Measurements from ENCODE around the gene MRPS18A. TPM values are rescaled to one million over a fixed set of nuclear protein-coding genes. Genes with fewer than 3 reads are reported as not detected.

The MRPS18A gene
- total RNA-seq, 1 donor from 2014 or later = 31.9 TPM

DNA sequence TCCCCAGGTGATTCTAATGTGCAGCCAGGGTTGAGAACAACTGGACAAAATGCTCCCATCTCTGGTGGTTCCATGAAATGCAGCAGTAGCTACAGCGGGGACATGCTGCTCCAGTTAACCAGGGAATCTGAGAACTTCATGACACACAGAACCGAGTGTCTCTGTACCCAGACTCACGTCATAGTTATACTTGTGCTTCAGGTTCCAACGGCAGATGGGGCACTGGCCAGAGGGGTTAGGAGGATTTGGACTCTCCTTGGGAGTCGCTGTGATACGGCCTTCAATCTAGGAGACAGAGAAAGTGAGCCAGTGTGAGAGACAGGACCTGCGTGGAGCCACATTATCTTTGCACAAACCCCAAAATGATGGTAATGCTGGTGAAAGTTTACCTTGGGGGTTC is 9.2 kb downstream of the MRPS18A start:
- peaks cover 0 to 52% of the 10 kb centered on the region in 2 donors for H3K36me3 ChIP-seq
- no peak for DNase-seq (ENCODE audit: extremely low spot score in 2 of 2)
- H3K27ac ChIP-seq = no peak overlapping the region
- H3K4me3 ChIP-seq = no peak overlapping the region
- intact Hi-C loops (cut with DNase I) = no loop called here
- H3K9me3 ChIP-seq = no peaks in the 10 kb centered on the region
- H3K27me3 ChIP-seq = no peaks in the 10 kb centered on the region
- H3K4me1 ChIP-seq = peaks cover 18% of the 10 kb centered on the region
- TF ChIP-seq POLR2A (IDR thresholded peaks at IDR 0.05) (no peak), POLR2AphosphoS5 (IDR thresholded peaks at IDR 0.05; ENCODE audit: insufficient read depth in 1 of 2, low read depth in 1 of 2) (no peak)
- TF ChIP-seq, protein P1, sequence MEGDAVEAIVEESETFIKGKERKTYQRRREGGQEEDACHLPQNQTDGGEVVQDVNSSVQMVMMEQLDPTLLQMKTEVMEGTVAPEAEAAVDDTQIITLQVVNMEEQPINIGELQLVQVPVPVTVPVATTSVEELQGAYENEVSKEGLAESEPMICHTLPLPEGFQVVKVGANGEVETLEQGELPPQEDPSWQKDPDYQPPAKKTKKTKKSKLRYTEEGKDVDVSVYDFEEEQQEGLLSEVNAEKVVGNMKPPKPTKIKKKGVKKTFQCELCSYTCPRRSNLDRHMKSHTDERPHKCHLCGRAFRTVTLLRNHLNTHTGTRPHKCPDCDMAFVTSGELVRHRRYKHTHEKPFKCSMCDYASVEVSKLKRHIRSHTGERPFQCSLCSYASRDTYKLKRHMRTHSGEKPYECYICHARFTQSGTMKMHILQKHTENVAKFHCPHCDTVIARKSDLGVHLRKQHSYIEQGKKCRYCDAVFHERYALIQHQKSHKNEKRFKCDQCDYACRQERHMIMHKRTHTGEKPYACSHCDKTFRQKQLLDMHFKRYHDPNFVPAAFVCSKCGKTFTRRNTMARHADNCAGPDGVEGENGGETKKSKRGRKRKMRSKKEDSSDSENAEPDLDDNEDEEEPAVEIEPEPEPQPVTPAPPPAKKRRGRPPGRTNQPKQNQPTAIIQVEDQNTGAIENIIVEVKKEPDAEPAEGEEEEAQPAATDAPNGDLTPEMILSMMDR (IDR thresholded peaks at IDR 0.05) = no peak

DNA sequence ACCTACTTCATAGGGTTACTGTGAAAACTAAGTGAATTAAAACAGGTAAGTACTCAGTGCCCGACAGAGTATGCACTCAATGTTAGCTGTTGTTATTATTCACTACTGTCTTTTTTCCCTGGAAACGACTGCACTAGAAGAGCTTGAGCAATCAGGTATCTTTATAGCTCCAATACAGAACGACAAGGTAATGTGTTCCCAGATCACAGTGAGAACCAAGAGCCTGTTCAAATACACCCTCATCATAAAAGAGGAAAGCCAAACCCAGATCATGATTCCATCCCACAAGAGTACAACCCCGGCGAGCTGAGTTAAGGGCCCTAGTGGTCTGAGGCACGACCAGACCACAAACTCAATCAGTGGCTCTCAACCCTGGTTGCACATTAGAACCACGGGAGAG is 9.8 kb downstream of the MRPS18A start:
- Histone ChIP-seq H3K36me3 (peaks cover 0 to 55% of the 10 kb centered on the region in 2 donors), H3K27ac (no peak overlapping the region), H3K27me3 (no peaks in the 10 kb centered on the region), H3K9me3 (no peaks in the 10 kb centered on the region), H3K4me3 (no peak overlapping the region), H3K4me1 (peaks cover 16% of the 10 kb centered on the region)
- DNase-seq (ENCODE audit: extremely low spot score in 2 of 2) = no peak
- intact Hi-C loops (cut with DNase I) = no loop called here
- no peak for TF ChIP-seq POLR2A (IDR thresholded peaks at IDR 0.05)

DNA sequence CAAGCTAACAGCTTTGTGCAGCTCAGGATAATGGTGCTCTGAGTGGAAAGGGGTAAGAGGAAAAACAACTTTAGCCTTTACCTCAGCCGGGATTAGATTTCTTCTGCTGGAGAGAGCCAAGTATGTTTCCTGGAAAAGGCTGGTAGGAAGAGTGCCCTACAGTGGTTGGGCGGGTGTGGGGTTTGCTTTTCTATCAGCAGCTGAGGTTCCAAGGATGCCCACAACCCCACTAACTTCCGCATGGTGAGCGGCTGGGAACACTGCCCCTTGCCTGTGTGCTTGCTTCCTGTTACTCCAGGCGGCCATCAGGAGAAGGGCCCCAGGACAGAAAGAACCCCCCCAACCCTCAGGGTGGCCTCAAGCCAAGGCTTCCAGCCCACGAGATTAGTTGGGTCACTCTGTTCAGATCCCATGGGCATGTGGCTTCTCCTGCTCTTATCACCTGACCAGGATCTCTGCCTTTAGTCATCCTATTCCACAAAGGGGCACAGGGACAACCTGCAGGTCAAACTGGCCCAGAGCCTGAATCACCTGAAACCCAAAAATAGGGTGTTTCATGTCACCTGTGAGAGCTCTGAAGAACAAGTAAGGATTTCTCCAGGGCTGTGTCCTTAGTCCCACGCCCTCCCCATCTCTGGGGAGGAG is 10.5 kb downstream of the MRPS18A start:
- no peaks in the 10 kb centered on the region for H3K9me3 ChIP-seq
- H3K27me3 ChIP-seq = no peaks in the 10 kb centered on the region
- H3K36me3 ChIP-seq = peaks cover 0 to 55% of the 10 kb centered on the region in 2 donors
- intact Hi-C loops (cut with DNase I) = no loop called here
- peaks cover 9% of the 10 kb centered on the region for H3K4me1 ChIP-seq
- TF ChIP-seq POLR2A (IDR thresholded peaks at IDR 0.05) = no peak
- TF ChIP-seq, protein P1 (IDR thresholded peaks at IDR 0.05) = no peak
- TF ChIP-seq POLR2AphosphoS5 (IDR thresholded peaks at IDR 0.05; ENCODE audit: insufficient read depth in 1 of 2, low read depth in 1 of 2) = no peak
- H3K4me3 ChIP-seq = no peak overlapping the region
- DNase-seq (ENCODE audit: extremely low spot score in 2 of 2) = no peak
- H3K27ac ChIP-seq = no peak overlapping the region

DNA sequence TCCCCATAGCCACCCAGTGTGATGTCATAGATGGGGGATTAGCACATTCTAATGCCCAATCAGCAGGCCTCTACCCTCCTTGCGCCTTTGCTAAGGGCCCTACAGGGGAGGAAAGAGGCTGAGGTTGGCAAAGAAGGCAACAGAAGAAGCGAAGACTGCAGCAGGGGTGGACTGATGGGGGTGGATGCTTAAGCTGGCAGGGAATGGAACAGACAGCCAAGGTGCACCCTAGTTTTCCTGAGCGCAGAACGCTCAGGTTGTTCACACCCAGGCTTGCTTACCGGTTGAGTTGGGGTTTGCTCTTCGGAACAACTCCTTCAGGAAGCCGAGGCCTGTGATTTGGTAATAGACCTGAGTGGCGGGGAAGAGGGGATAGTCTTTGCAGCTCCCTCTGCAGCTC is 12.7 kb downstream of the MRPS18A start:
- no peak for DNase-seq (ENCODE audit: extremely low spot score in 2 of 2)
- Histone ChIP-seq H3K9me3 (no peaks in the 10 kb centered on the region), H3K27ac (no peak overlapping the region), H3K4me3 (no peak overlapping the region), H3K4me1 (peaks cover 10% of the 10 kb centered on the region), H3K36me3 (peaks cover 0 to 57% of the 10 kb centered on the region in 2 donors), H3K27me3 (no peaks in the 10 kb centered on the region)
- intact Hi-C loops (cut with DNase I) = no loop called here
- TF ChIP-seq, protein P1 (IDR thresholded peaks at IDR 0.05) = no peak
- TF ChIP-seq POLR2AphosphoS5 (IDR thresholded peaks at IDR 0.05; ENCODE audit: insufficient read depth in 1 of 2, low read depth in 1 of 2) (no peak), POLR2A (IDR thresholded peaks at IDR 0.05) (no peak)

DNA sequence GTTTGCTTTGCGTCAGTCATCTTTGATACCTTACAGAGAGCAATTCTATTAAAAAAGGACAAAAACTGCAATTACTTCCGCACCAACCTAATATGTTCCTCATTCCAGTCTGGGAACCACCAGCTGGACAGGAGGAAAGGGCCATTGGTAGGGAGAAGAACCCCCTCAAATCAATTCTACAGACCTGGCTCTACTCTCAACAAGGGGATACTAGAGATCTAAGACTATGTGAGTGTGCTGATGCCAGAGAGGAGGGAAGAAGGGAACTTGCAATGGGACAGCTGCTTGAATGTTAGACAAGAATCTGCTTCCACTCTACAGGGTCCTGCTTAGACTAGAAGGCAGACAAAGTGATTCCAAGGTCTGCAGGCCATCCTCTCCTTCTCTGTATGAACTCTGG is 13.3 kb downstream of the MRPS18A start:
- intact Hi-C loops (cut with DNase I) = no loop called here
- Histone ChIP-seq H3K27me3 (no peaks in the 10 kb centered on the region), H3K4me1 (peaks cover 17% of the 10 kb centered on the region), H3K27ac (no peak overlapping the region), H3K4me3 (no peak overlapping the region), H3K36me3 (peaks cover 0 to 57% of the 10 kb centered on the region in 2 donors), H3K9me3 (no peaks in the 10 kb centered on the region)
- TF ChIP-seq, protein P1 (IDR thresholded peaks at IDR 0.05) = no peak
- no peak for TF ChIP-seq POLR2A (IDR thresholded peaks at IDR 0.05)
- no peak for TF ChIP-seq POLR2AphosphoS5 (IDR thresholded peaks at IDR 0.05; ENCODE audit: insufficient read depth in 1 of 2, low read depth in 1 of 2)
- DNase-seq (ENCODE audit: extremely low spot score in 2 of 2) = no peak

Data from vagina (tissue), 2 donors.